ENCODE data around the gene PIAS1. TPM values are rescaled to one million over a fixed set of nuclear protein-coding genes. Genes with fewer than 3 reads are reported as not detected.

The PIAS1 gene
- total RNA-seq, 1 experiment from 2014 or later = 29.7 TPM

- TF ChIP-seq ATF2 (CRISPR knock-in tag; IDR thresholded peaks at IDR 0.05; ENCODE audit: borderline replicate concordance, low read depth) (no peak), ZNF671 (CRISPR knock-in tag; IDR thresholded peaks at IDR 0.05) (no peak), CREM (CRISPR knock-in tag; IDR thresholded peaks at IDR 0.05) (no peak), GTF2I (CRISPR knock-in tag; conservative IDR thresholded peaks at IDR 0.05) (no peak), GRHL2 (CRISPR knock-in tag; IDR thresholded peaks at IDR 0.05; ENCODE audit: insufficient replicate concordance, severe bottlenecking) (no peak), FOXK1 (CRISPR knock-in tag; IDR thresholded peaks at IDR 0.05) (no peak), TEAD1 (CRISPR knock-in tag; IDR thresholded peaks at IDR 0.05) (no peak)
- TF ChIP-seq, protein P1, sequence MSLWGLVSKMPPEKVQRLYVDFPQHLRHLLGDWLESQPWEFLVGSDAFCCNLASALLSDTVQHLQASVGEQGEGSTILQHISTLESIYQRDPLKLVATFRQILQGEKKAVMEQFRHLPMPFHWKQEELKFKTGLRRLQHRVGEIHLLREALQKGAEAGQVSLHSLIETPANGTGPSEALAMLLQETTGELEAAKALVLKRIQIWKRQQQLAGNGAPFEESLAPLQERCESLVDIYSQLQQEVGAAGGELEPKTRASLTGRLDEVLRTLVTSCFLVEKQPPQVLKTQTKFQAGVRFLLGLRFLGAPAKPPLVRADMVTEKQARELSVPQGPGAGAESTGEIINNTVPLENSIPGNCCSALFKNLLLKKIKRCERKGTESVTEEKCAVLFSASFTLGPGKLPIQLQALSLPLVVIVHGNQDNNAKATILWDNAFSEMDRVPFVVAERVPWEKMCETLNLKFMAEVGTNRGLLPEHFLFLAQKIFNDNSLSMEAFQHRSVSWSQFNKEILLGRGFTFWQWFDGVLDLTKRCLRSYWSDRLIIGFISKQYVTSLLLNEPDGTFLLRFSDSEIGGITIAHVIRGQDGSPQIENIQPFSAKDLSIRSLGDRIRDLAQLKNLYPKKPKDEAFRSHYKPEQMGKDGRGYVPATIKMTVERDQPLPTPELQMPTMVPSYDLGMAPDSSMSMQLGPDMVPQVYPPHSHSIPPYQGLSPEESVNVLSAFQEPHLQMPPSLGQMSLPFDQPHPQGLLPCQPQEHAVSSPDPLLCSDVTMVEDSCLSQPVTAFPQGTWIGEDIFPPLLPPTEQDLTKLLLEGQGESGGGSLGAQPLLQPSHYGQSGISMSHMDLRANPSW (CRISPR knock-in tag; conservative IDR thresholded peaks at IDR 0.05; ENCODE audit: low read depth) = no peak
- TF ChIP-seq, protein P2, sequence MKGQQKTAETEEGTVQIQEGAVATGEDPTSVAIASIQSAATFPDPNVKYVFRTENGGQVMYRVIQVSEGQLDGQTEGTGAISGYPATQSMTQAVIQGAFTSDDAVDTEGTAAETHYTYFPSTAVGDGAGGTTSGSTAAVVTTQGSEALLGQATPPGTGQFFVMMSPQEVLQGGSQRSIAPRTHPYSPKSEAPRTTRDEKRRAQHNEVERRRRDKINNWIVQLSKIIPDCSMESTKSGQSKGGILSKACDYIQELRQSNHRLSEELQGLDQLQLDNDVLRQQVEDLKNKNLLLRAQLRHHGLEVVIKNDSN (CRISPR knock-in tag; IDR thresholded peaks at IDR 0.05) = no peak
- TF ChIP-seq, protein P3, sequence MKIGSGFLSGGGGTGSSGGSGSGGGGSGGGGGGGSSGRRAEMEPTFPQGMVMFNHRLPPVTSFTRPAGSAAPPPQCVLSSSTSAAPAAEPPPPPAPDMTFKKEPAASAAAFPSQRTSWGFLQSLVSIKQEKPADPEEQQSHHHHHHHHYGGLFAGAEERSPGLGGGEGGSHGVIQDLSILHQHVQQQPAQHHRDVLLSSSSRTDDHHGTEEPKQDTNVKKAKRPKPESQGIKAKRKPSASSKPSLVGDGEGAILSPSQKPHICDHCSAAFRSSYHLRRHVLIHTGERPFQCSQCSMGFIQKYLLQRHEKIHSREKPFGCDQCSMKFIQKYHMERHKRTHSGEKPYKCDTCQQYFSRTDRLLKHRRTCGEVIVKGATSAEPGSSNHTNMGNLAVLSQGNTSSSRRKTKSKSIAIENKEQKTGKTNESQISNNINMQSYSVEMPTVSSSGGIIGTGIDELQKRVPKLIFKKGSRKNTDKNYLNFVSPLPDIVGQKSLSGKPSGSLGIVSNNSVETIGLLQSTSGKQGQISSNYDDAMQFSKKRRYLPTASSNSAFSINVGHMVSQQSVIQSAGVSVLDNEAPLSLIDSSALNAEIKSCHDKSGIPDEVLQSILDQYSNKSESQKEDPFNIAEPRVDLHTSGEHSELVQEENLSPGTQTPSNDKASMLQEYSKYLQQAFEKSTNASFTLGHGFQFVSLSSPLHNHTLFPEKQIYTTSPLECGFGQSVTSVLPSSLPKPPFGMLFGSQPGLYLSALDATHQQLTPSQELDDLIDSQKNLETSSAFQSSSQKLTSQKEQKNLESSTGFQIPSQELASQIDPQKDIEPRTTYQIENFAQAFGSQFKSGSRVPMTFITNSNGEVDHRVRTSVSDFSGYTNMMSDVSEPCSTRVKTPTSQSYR (CRISPR knock-in tag; IDR thresholded peaks at IDR 0.05) = no peak
- TF ChIP-seq, protein P4, sequence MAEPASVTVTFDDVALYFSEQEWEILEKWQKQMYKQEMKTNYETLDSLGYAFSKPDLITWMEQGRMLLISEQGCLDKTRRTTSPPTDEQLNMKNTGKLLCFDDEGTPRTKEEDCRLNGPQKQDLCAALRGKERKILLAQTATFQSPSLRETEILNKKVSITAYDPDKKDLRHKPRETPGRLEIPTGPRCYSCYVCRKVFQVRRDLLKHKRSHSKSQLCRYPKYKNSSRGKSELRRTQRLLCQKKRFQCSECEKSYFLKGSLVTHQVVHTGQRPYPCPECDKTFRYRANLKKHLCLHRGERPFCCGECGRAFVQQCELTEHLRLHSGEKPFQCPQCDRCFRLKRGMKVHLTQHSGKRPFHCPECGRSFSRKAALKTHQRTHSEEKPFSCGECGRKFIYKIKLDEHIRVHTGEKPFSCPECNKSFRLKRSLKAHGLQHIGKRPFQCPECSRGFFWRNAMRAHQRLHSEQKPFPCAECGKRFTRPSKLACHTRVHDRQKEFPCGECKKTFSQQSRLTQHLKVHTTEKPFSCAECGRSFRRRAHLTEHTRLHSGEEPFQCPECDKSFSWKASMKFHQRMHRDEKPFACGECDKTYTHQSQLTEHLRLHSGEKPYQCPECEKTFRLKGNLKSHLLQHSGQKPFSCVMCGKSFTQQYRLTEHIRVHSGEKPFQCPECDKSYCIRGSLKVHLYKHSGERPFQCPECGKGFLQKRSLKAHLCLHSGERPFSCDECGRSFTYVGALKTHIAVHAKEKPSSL (CRISPR knock-in tag; conservative IDR thresholded peaks at IDR 0.05) = no peak
Observed at GRCh38 chr15:68143129-68143528, 89.0 kb downstream of the PIAS1 start (continued).

GRCh38 chr15:68143785-68144184, 89.7 kb downstream of the PIAS1 start:
- ChIA-PET POLR2A (interaction anchor here (0.6 kb wide), 1 partner anchor 732 kb away, joined by 5 read pairs; no protein-coding TSS in a partner anchor), CTCF (interaction anchor here (1.3 kb wide), 1 partner anchor 11 kb away, joined by 3 read pairs; no protein-coding TSS in a partner anchor)
- peaks cover 11% of the 10 kb centered on the region for H3K4me1 Mint-ChIP-seq

GRCh38 chr15:68145706-68146105, 91.6 kb downstream of the PIAS1 start:
- DNase-seq (ENCODE audit: low spot score) = no peak
- H3K9me3 Mint-ChIP-seq = no peaks in the 10 kb centered on the region
- CTCF ChIA-PET = interaction anchor here (1.2 kb wide), 1 partner anchor 9 kb away, joined by 8 read pairs; no protein-coding TSS in a partner anchor
- ATAC-seq = no peak
- H3K4me1 Mint-ChIP-seq = peaks cover 11% of the 10 kb centered on the region
- peaks cover 8% of the 10 kb centered on the region for H3K36me3 Mint-ChIP-seq
- no peak overlapping the region for H3K4me3 Mint-ChIP-seq
- no peak overlapping the region for H3K27ac Mint-ChIP-seq
- POLR2A ChIA-PET = no interaction called here
- H3K27me3 Mint-ChIP-seq (ENCODE audit: low read depth) = no peaks in the 10 kb centered on the region
- TF ChIP-seq SMAD3 (CRISPR knock-in tag; IDR thresholded peaks at IDR 0.05; ENCODE audit: borderline replicate concordance) (no peak), ZNF121 (CRISPR knock-in tag; IDR thresholded peaks at IDR 0.05) (no peak), TCF7 (CRISPR knock-in tag; IDR thresholded peaks at IDR 0.05; ENCODE audit: low read depth) (no peak), EMX1 (CRISPR knock-in tag; IDR thresholded peaks at IDR 0.05) (no peak), CBFB (CRISPR knock-in tag; IDR thresholded peaks at IDR 0.05; ENCODE audit: low read depth) (no peak), ESRRA (CRISPR knock-in tag; IDR thresholded peaks at IDR 0.05; ENCODE audit: borderline replicate concordance) (no peak)
- TF ChIP-seq, protein P4 (CRISPR knock-in tag; conservative IDR thresholded peaks at IDR 0.05) = no peak
- TF ChIP-seq, protein P3 (CRISPR knock-in tag; IDR thresholded peaks at IDR 0.05) = no peak

More at GRCh38 chr15:68143785-68144184, 89.7 kb downstream of the PIAS1 start:
- Mint-ChIP-seq H3K27me3 (ENCODE audit: low read depth) (no peaks in the 10 kb centered on the region), H3K9me3 (no peaks in the 10 kb centered on the region), H3K27ac (no peak overlapping the region), H3K36me3 (peaks cover 8% of the 10 kb centered on the region), H3K4me3 (no peak overlapping the region)
- ATAC-seq (no peak), DNase-seq (ENCODE audit: low spot score) (no peak)
- no peak for TF ChIP-seq ELF4 (CRISPR knock-in tag; IDR thresholded peaks at IDR 0.05; ENCODE audit: low read depth)

Measured in WTC11 (cell line).